Stomach (tissue), 4 donors: ENCODE results near the gene TTBK2.

Experiments used
- POLR2A ChIP-seq, 4 donors: fragments of 450-650 bp; IDR thresholded peaks; one replicate each; pipeline ENCODE4 v1.6.1; 2016; ENCODE audit warnings: antibody characterized with exemption in 4 of 4, control low read depth in 2 of 4, mild to moderate bottlenecking in 1 of 4, moderate library complexity in 1 of 4
- TF ChIP-seq, protein P1 (sequence below), 7 experiments: fragments of 450-650 bp in 4 of 7; fragments of 200-600 bp in 3 of 7; sonication (generic) in 3 of 7; IDR thresholded peaks; one replicate each; pipeline ENCODE4 v1.5.1; 2016 to 2019; ENCODE audit warnings: antibody characterized with exemption in 7 of 7, control low read depth in 2 of 7, mild to moderate bottlenecking in 1 of 7

DNA sequence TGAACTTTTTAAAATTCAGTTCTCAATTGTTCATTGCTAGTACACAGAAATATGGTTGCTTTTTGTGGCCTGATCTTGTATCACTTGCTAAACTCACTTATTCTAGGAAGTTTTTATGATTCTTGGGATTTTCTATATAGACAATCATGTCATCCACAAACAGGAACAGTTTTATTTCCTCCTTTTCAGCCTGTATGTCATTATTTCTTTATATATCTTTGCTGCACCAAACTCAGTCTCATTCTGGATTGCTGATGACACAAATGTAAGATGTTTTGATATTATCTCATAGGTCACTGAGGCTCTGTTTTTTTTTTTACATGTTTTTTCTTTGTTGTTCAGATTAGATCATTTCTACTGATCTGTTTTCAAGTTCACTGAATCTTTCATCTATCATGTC lies 71.7 kb downstream of the TTBK2 start:
- TF ChIP-seq, protein P1, sequence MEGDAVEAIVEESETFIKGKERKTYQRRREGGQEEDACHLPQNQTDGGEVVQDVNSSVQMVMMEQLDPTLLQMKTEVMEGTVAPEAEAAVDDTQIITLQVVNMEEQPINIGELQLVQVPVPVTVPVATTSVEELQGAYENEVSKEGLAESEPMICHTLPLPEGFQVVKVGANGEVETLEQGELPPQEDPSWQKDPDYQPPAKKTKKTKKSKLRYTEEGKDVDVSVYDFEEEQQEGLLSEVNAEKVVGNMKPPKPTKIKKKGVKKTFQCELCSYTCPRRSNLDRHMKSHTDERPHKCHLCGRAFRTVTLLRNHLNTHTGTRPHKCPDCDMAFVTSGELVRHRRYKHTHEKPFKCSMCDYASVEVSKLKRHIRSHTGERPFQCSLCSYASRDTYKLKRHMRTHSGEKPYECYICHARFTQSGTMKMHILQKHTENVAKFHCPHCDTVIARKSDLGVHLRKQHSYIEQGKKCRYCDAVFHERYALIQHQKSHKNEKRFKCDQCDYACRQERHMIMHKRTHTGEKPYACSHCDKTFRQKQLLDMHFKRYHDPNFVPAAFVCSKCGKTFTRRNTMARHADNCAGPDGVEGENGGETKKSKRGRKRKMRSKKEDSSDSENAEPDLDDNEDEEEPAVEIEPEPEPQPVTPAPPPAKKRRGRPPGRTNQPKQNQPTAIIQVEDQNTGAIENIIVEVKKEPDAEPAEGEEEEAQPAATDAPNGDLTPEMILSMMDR (IDR thresholded peaks at IDR 0.05), result no peak
- TF ChIP-seq POLR2A (IDR thresholded peaks at IDR 0.05), result no peak
